Esophagus squamous epithelium (tissue), 5 donors: Measurements from ENCODE around the gene TEAD1. TPM values are rescaled to one million over a fixed set of nuclear protein-coding genes. Genes with fewer than 3 reads are reported as not detected.

Experiments used
- DNase-seq: peaks from one replicate; lab custom pipeline; 2025; lab: John Stamatoyannopoulos, UW
- H3K27ac ChIP-seq, 4 donors: fragments of 200-600 bp; sonication (generic); one replicate each; pipeline ENCODE4 v1.5.1; 2016 to 2019; ENCODE audit warnings: mild to moderate bottlenecking in 1 of 4
- H3K27me3 ChIP-seq, 4 donors: fragments of 200-600 bp; sonication (generic); 1 replicate in 3 of 4; 2 replicates in 1 of 4; pipeline versions ENCODE4 v1.5.1 to v1.6.0; 2017 to 2021; ENCODE audit warnings: antibody characterized with exemption in 1 of 4
- H3K36me3 ChIP-seq, 3 donors: fragments of 200-600 bp; sonication (generic); one replicate each; pipeline ENCODE4 v1.5.1; 2016 to 2019
- H3K4me1 ChIP-seq, 3 donors: fragments of 200-600 bp; sonication (generic); one replicate each; pipeline ENCODE4 v1.5.1; 2017 to 2019
- H3K4me3 ChIP-seq, 4 donors: fragments of 200-600 bp; sonication (generic); 1 replicate in 3 of 4; 2 replicates in 1 of 4; pipeline ENCODE4 v1.5.1; 2016 to 2019; ENCODE audit warnings: mild to moderate bottlenecking in 2 of 4, moderate library complexity in 1 of 4
- H3K9me3 ChIP-seq, 3 donors: fragments of 200-600 bp; sonication (generic); one replicate each; pipeline ENCODE4 v1.5.1; 2016 to 2019
- POLR2A ChIP-seq, 4 donors: fragments of 450-650 bp; IDR thresholded peaks; one replicate each; pipeline ENCODE4 v1.6.1; 2017; ENCODE audit warnings: antibody characterized with exemption in 4 of 4, mild to moderate bottlenecking in 4 of 4, moderate library complexity in 3 of 4
- WGBS, 2 donors: methylation state at CpG; one replicate each; pipeline ENCODE4 v1.1.5; 2018; 5-methylcytosine and 5-hydroxymethylcytosine counted together
- intact Hi-C: fragments of 100-400 bp; cut with DNase I; formaldehyde crosslinking; loops from one replicate; pipeline ENCODE4 v1.15.0; 2022
- total RNA-seq, 4 donors: library from RNA; depleted of rRNA; stranded (reverse); fragments of >200 nt; gene quantifications; one replicate each; pipeline ENCODE4 v1.1.0, GENCODE V29; 2016
- TF ChIP-seq, protein P1 (sequence below), 6 experiments: fragments of 450-650 bp in 4 of 6; fragments of 200-600 bp in 2 of 6; sonication (generic) in 2 of 6; IDR thresholded peaks; one replicate each; pipeline ENCODE4 v1.5.1; 2016 to 2019; ENCODE audit warnings: antibody characterized with exemption in 6 of 6, mild to moderate bottlenecking in 4 of 6, moderate library complexity in 4 of 6
- donor health status: DM: yes; HTN: yes; CAD: no.

TEAD1 gene
- total RNA-seq, 4 donors from 2014 or later = 33.3 to 75.2 (median 49.8) TPM

DNA sequence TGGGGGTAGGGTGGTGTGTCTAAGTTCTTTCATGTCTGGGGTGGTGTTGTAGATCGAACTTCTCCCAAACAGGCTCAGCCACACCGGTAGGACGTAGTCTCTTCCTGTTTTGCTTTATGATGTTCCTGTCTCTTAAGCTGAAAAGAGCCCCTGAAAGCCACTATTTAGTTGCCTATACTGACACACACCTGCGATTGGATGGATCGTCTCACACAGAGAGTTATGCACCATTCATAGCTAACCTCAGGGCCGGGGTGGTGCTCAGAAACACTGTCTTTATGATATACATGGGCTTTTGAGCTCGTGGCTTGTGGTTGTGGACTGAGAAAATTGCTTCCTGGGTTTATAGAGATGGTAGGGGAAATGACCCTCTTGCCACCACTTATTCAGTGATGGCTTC is 137.6 kb downstream of the TEAD1 start:
- WGBS, 2 donors = 80 to 84% methylated on average over 2 to 7 of the region's 7 CpGs
- Histone ChIP-seq H3K27me3 (no peaks in the 10 kb centered on the region), H3K4me1 (peaks cover 27 to 84% (median 58%) of the 10 kb centered on the region in 3 donors), H3K27ac (no peak overlapping the region), H3K9me3 (no peaks in the 10 kb centered on the region), H3K4me3 (no peak overlapping the region), H3K36me3 (no peaks in the 10 kb centered on the region)
- intact Hi-C loops = loop anchor here (5.0 kb wide), 1 partner anchor 140 kb away; the partner anchor contains the start of gene TEAD1
- DNase-seq = no peak
- no peak for TF ChIP-seq POLR2A (IDR thresholded peaks at IDR 0.05)
- TF ChIP-seq, protein P1, sequence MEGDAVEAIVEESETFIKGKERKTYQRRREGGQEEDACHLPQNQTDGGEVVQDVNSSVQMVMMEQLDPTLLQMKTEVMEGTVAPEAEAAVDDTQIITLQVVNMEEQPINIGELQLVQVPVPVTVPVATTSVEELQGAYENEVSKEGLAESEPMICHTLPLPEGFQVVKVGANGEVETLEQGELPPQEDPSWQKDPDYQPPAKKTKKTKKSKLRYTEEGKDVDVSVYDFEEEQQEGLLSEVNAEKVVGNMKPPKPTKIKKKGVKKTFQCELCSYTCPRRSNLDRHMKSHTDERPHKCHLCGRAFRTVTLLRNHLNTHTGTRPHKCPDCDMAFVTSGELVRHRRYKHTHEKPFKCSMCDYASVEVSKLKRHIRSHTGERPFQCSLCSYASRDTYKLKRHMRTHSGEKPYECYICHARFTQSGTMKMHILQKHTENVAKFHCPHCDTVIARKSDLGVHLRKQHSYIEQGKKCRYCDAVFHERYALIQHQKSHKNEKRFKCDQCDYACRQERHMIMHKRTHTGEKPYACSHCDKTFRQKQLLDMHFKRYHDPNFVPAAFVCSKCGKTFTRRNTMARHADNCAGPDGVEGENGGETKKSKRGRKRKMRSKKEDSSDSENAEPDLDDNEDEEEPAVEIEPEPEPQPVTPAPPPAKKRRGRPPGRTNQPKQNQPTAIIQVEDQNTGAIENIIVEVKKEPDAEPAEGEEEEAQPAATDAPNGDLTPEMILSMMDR (IDR thresholded peaks at IDR 0.05) = no peak

GRCh38 chr11:12812849-12813248 is 138.6 kb downstream of the TEAD1 start:
- H3K27ac ChIP-seq = peak overlapping the region in 3 of 4 donors; percentile 82 to 87 (median 86)
- H3K4me1 ChIP-seq = peaks cover 27 to 87% (median 58%) of the 10 kb centered on the region in 3 donors
- WGBS, 2 donors = 72 to 75% methylated on average over 4 of the region's 4 CpGs
- DNase-seq = no peak
- H3K4me3 ChIP-seq = no peak overlapping the region
- no peaks in the 10 kb centered on the region for H3K9me3 ChIP-seq
- no peaks in the 10 kb centered on the region for H3K36me3 ChIP-seq
- TF ChIP-seq, protein P1 (IDR thresholded peaks at IDR 0.05) = no peak
- TF ChIP-seq POLR2A (IDR thresholded peaks at IDR 0.05) = no peak
- H3K27me3 ChIP-seq = no peaks in the 10 kb centered on the region
- intact Hi-C loops = loop anchor here (5.0 kb wide), 1 partner anchor 141 kb away; the partner anchor contains the start of gene TEAD1

DNA sequence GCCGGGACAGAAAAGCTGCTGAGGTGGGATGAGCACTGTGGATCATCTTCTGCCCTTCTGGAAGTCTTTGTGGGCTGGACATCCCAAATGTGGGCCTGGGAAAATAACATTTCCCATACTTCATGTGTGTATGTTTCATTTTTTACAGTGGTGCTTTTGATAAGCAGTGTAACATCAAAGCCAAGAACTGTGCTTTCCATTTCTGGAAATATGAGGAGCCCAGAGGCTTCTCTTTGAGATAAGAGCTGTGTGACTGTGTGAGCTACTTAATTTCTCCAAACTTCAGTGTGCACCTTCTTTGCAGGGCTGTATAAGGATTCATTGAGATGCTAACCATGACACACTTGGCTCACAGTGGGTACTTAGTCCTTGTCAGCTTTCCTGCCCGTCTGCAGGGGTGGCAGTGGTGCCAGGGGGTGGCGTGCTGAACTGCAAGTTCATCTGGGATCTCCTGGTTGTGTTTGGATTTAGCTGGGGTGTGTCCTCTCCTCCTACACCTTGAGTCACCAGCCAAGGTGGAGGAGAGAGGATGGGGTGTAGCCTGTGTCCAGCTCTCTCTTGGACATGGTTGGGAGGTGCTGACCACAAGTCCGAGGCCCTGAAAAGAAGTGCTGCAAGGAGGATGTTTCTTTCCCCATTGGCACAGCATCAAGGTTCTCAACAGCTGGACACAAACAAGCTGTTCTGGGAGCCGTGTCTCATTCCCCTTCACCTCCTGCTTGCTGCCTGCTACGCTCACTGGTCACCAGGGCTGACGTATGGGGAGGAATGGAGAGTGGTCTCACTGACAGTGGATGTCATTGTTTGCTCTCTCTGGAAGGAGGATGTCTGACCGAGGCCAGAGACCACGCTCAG is 139.4 kb downstream of the TEAD1 start:
- peak overlapping the region; percentile 61 to 87 (median 84) for H3K27ac ChIP-seq
- H3K9me3 ChIP-seq = no peaks in the 10 kb centered on the region
- whole genome bisulfite sequencing, 2 donors = 71 to 80% methylated on average over 1 to 5 of the region's 9 CpGs
- peaks cover 27 to 87% (median 54%) of the 10 kb centered on the region in 3 donors for H3K4me1 ChIP-seq
- peak overlapping the region in 1 of 4 donors; percentile 44 for H3K4me3 ChIP-seq
- no peak for DNase-seq
- intact Hi-C loops = loop anchor here (5.0 kb wide), 1 partner anchor 141 kb away; the partner anchor contains the start of gene TEAD1
- H3K36me3 ChIP-seq = no peaks in the 10 kb centered on the region
- no peaks in the 10 kb centered on the region for H3K27me3 ChIP-seq
- TF ChIP-seq POLR2A (IDR thresholded peaks at IDR 0.05) = no peak
- TF ChIP-seq, protein P1 (IDR thresholded peaks at IDR 0.05) = peak in 3 of 6 experiments; percentile 29 to 52 (median 50)

GRCh38 chr11:12815129-12815480 is 140.9 kb downstream of the TEAD1 start:
- peak overlapping the region; percentile 61 to 87 (median 84) for H3K27ac ChIP-seq
- H3K4me3 ChIP-seq = peak overlapping the region in 3 of 4 donors; percentile 0 to 44 (median 15)
- no peaks in the 10 kb centered on the region for H3K27me3 ChIP-seq
- intact Hi-C loops = no loop called here
- 15 to 17% methylated on average over 3 of the region's 3 CpGs for WGBS, 2 donors
- H3K36me3 ChIP-seq = no peaks in the 10 kb centered on the region
- no peaks in the 10 kb centered on the region for H3K9me3 ChIP-seq
- peaks cover 27 to 72% (median 41%) of the 10 kb centered on the region in 3 donors for H3K4me1 ChIP-seq
- TF ChIP-seq POLR2A (IDR thresholded peaks at IDR 0.05) = no peak
- TF ChIP-seq, protein P1 (IDR thresholded peaks at IDR 0.05) = no peak
- no peak for DNase-seq

DNA sequence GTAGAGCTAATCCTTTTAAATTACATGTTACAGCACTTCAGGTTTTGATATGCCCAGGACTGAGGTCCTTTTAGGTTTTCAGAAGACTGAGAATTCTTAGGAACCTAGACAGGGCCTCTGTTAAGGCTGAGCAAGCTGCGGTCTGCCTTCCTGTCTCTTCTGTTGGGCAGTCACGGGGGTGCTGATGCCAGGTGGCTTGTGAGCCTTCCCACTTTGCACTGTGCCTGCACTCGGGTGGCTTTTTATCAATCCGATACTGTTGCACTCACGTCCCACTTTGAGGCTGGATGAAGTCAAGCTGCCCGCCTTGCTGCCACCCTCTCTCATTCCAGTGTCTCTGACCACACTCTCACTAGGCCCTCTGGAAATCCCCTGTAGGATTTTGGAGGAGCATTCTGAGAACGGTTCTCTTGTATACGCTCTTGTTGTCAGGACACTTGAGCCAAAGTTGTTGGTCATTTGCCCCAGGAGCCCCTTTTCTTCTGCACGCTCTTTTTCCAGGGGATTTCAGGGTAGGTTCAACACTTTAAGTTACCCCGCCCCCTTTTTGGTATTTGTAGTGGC is 141.8 kb downstream of the TEAD1 start:
- Histone ChIP-seq H3K9me3 (no peaks in the 10 kb centered on the region), H3K27me3 (no peaks in the 10 kb centered on the region), H3K36me3 (no peaks in the 10 kb centered on the region), H3K27ac (peak overlapping the region in 3 of 4 donors; percentile 82 to 87 (median 86)), H3K4me1 (peaks cover 27 to 63% (median 36%) of the 10 kb centered on the region in 3 donors), H3K4me3 (no peak overlapping the region)
- TF ChIP-seq, protein P1 (IDR thresholded peaks at IDR 0.05) = no peak
- no peak for TF ChIP-seq POLR2A (IDR thresholded peaks at IDR 0.05)
- DNase-seq = no peak
- 54 to 74% methylated on average over 5 to 10 of the region's 10 CpGs for WGBS, 2 donors
- intact Hi-C loops = no loop called here
